Upper lobe of left lung (tissue), 4 donors: Measurements from ENCODE around the gene PHTF2.

Experiments used
- CTCF ChIP-seq, 6 experiments: fragments of 450-650 bp in 4 of 6; fragments of 200-600 bp in 2 of 6; sonication (generic) in 2 of 6; IDR thresholded peaks; one replicate each; pipeline ENCODE4 v1.5.1; 2016 to 2019; ENCODE audit warnings: antibody characterized with exemption in 6 of 6
- EP300 ChIP-seq, 4 donors: sonication (generic); formaldehyde crosslinking; IDR thresholded peaks; one replicate each; pipeline ENCODE4 v1.5.1; 2017; ENCODE audit warnings: antibody characterized with exemption in 4 of 4, control low read depth in 2 of 4
- POLR2A ChIP-seq, 4 donors: fragments of 450-650 bp; IDR thresholded peaks; one replicate each; pipeline ENCODE4 v1.5.1; 2016 to 2017; ENCODE audit warnings: antibody characterized with exemption in 4 of 4, mild to moderate bottlenecking in 2 of 4
- POLR2AphosphoS5 ChIP-seq, 2 donors: sonication (generic); formaldehyde crosslinking; IDR thresholded peaks; one replicate each; pipeline ENCODE4 v1.5.1; 2017; ENCODE audit warnings: antibody characterized with exemption in 2 of 2

GRCh38 chr7:77855371-77856083 lies 57.0 kb downstream of the PHTF2 start:
- TF ChIP-seq CTCF (IDR thresholded peaks at IDR 0.05) (no peak), POLR2A (IDR thresholded peaks at IDR 0.05) (no peak), EP300 (IDR thresholded peaks at IDR 0.05) (no peak), POLR2AphosphoS5 (IDR thresholded peaks at IDR 0.05) (no peak)
